BJ (cell line): ENCODE measurements around the gene TPCN2. TPM values are rescaled to one million over a fixed set of nuclear protein-coding genes. Genes with fewer than 3 reads are reported as not detected.

ENCODE experiments used
- CTCF ChIA-PET: fragments of 350-600 bp; formaldehyde crosslinking; extraction: SDS; loops from one replicate; lab custom pipeline; 2021; ENCODE audit warnings: antibody characterized with exemption, inconsistent platforms; lab: Yijun Ruan, JAX
- POLR2A ChIA-PET: fragments of 300-600 bp; sonication (Branson Sonifier 250); formaldehyde crosslinking; extraction: SDS; loops from one replicate; lab custom pipeline; 2021; ENCODE audit warnings: antibody characterized with exemption; lab: Charles Lee
- DNase-seq: peaks from one replicate; pipeline ENCODE4 v3.0.0-alpha.2; 2011; ENCODE audit warnings: low read depth
- H3K27me3 ChIP-seq: 2 replicates; pipeline ENCODE4 v1.6.0; 2011; ENCODE audit warnings: low read length; ENCODE audit not compliant: control insufficient read depth, insufficient read depth
- H3K36me3 ChIP-seq: 2 replicates; pipeline ENCODE4 v1.5.1; 2011; ENCODE audit warnings: low read length; ENCODE audit not compliant: control insufficient read depth, insufficient read depth
- H3K4me3 ChIP-seq: 2 replicates; pipeline ENCODE4 v1.5.1; 2011; ENCODE audit warnings: low read depth, mild to moderate bottlenecking, control low read depth, low read length
- CTCF ChIP-seq: IDR thresholded peaks from 2 replicates; pipeline ENCODE4 v1.5.1; 2011; ENCODE audit warnings: low read depth, mild to moderate bottlenecking, control low read depth, inconsistent platforms, low read length, moderate library complexity; ENCODE audit not compliant: insufficient read depth
- polyA plus RNA-seq: library from polyadenylated mRNA; depleted of rRNA; stranded (reverse); fragments of >200 nt; gene quantifications from 2 replicates; pipeline ENCODE4 v1.2.3, GENCODE V29; 2011

Gene TPCN2
- polyA plus RNA-seq, 1 experiment: 9.9 TPM

- POLR2A ChIA-PET: no interaction called here
- TF ChIP-seq CTCF: no peak
- DNase-seq: no peak
- Histone ChIP-seq H3K36me3 (no peaks in the 10 kb centered on the region), H3K4me3 (no peak overlapping the region), H3K27me3 (no peaks in the 10 kb centered on the region)
- CTCF ChIA-PET: interaction anchor here (0.6 to 1.7 kb wide), 6 partner anchors 8 to 477 kb away, joined by 3 to 10 read pairs (median 4); no protein-coding TSS in a partner anchor
Measured at GRCh38 chr11:69167130-69167915, 118.6 kb downstream of the TPCN2 start.

GRCh38 chr11:69167916-69168691 lies 119.4 kb downstream of the TPCN2 start:
- no peaks in the 10 kb centered on the region for H3K27me3 ChIP-seq
- H3K4me3 ChIP-seq: no peak overlapping the region
- ChIA-PET POLR2A (no interaction called here), CTCF (interaction anchor here (1.0 kb wide), 1 partner anchor 10 kb away, joined by 5 read pairs; no protein-coding TSS in a partner anchor)
- DNase-seq: no peak
- TF ChIP-seq CTCF: no peak
- no peaks in the 10 kb centered on the region for H3K36me3 ChIP-seq

- Histone ChIP-seq H3K27me3 (no peaks in the 10 kb centered on the region; the same call in 1 of the 2 replicates), H3K36me3 (no peaks in the 10 kb centered on the region), H3K4me3 (no peak overlapping the region)
- ChIA-PET CTCF (interaction anchor here (0.6 to 1.1 kb wide), 2 partner anchors 42 to 123 kb away, joined by 3 read pairs; no protein-coding TSS in a partner anchor), POLR2A (no interaction called here)
- TF ChIP-seq CTCF: no peak
- no peak for DNase-seq
Measured at GRCh38 chr11:69169479-69169878, 120.7 kb downstream of the TPCN2 start.

- CTCF ChIA-PET: no interaction called here
- no peak for TF ChIP-seq CTCF
- no peaks in the 10 kb centered on the region; the same call in none of the 2 replicates for H3K27me3 ChIP-seq
- no peaks in the 10 kb centered on the region for H3K36me3 ChIP-seq
- POLR2A ChIA-PET: no interaction called here
- H3K4me3 ChIP-seq: no peak overlapping the region
- DNase-seq: no peak
Measured at GRCh38 chr11:69170704-69171103, 122.0 kb downstream of the TPCN2 start.
